Endothelial cell of umbilical vein (primary cell): Measurements from ENCODE around the gene DPH2. TPM values are rescaled to one million over a fixed set of nuclear protein-coding genes. Genes with fewer than 3 reads are reported as not detected.

ENCODE experiments used
- BruUV-seq: library from RNA; stranded (reverse); fragments of 400-500 nt; replicated peaks from 2 replicates; lab custom pipeline; 2021; lab: Mats Ljungman, UMichigan
- CTCF ChIA-PET: fragments of 300-600, 350-600 bp; sonication (Branson Sonifier 250); formaldehyde crosslinking; loops from one replicate; lab custom pipeline; 2021; ENCODE audit warnings: antibody characterized with exemption, inconsistent platforms; lab: Charles Lee
- POLR2A ChIA-PET: fragments of 300-600, 350-600 bp; sonication (Branson Sonifier 250); formaldehyde crosslinking; loops from one replicate; lab custom pipeline; 2021; ENCODE audit warnings: antibody characterized with exemption, inconsistent platforms; lab: Charles Lee
- DNase-seq: peaks from one replicate; pipeline ENCODE4 v3.0.0-alpha.2; 2011; ENCODE audit warnings: low read depth, low spot score
- FAIRE-seq: peaks from 2 replicates; lab custom pipeline; 2011; peaks lifted over from hg19 to GRCh38; lab: Jason Lieb, UNC
- H2AFZ ChIP-seq: 2 replicates; pipeline ENCODE4 v1.6.0; 2012; ENCODE audit warnings: low read depth, low read length, control low read depth, inconsistent platforms
- H3K27ac ChIP-seq: 2 replicates; pipeline ENCODE4 v1.5.1; 2011; ENCODE audit warnings: low read depth, mild to moderate bottlenecking, control low read depth, low read length, moderate library complexity; ENCODE audit not compliant: insufficient read depth
- H3K27me3 ChIP-seq, 2 experiments: 2 replicates each; pipeline versions ENCODE4 v1.6.0 to v1.6.1; 2011; ENCODE audit warnings: low read length in 2 of 2, mixed read lengths in 1 of 2; ENCODE audit not compliant: control insufficient read depth in 2 of 2, insufficient read depth in 2 of 2
- H3K36me3 ChIP-seq, 2 experiments: 2 replicates in 1 of 2; 3 replicates in 1 of 2; pipeline ENCODE4 v1.5.1; 2011; ENCODE audit warnings: low read length in 2 of 2, mild to moderate bottlenecking in 1 of 2, moderate library complexity in 1 of 2; ENCODE audit not compliant: control insufficient read depth in 2 of 2, insufficient read depth in 2 of 2; ENCODE audit errors: extremely low read depth in 1 of 2
- H3K4me1 ChIP-seq: 3 replicates; pipeline ENCODE4 v1.5.1; 2011; ENCODE audit warnings: mild to moderate bottlenecking, low read length; ENCODE audit not compliant: control insufficient read depth, insufficient read depth; ENCODE audit errors: extremely low read depth
- H3K4me2 ChIP-seq: 2 replicates; pipeline ENCODE4 v1.6.1; 2011; ENCODE audit warnings: low read length, control low read depth, mixed read lengths; ENCODE audit not compliant: insufficient read depth
- H3K4me3 ChIP-seq, 3 experiments: fragments of 200-600 bp in 1 of 3; sonication (generic), shearing (Covaris generic) in 1 of 3; replicated peaks in 1 of 3; 2 replicates each; pipeline ENCODE4 v1.5.1; 2011 to 2016; ENCODE audit warnings: control low read depth in 3 of 3, low read length in 3 of 3, mild to moderate bottlenecking in 2 of 3, inconsistent platforms in 1 of 3, low read depth in 1 of 3, moderate library complexity in 1 of 3; ENCODE audit not compliant: insufficient read depth in 1 of 3
- H3K79me2 ChIP-seq: 2 replicates; pipeline ENCODE4 v1.6.0; 2012; ENCODE audit warnings: low read length, inconsistent platforms; ENCODE audit not compliant: control insufficient read depth, insufficient read depth
- H3K9ac ChIP-seq: replicated peaks from 2 replicates; pipeline ENCODE3; 2011; ENCODE audit warnings: low read length, control low read depth; ENCODE audit not compliant: insufficient read depth; ENCODE audit errors: extremely low read depth
- H3K9me1 ChIP-seq: replicated peaks from 3 replicates; pipeline ENCODE4 v1.6.0; 2011; ENCODE audit warnings: mild to moderate bottlenecking, low read length; ENCODE audit not compliant: control insufficient read depth, insufficient read depth; ENCODE audit errors: extremely low read depth
- H3K9me3 ChIP-seq: replicated peaks from 2 replicates; pipeline ENCODE4 v1.5.1; 2012; ENCODE audit warnings: low read length, inconsistent platforms; ENCODE audit not compliant: control insufficient read depth, insufficient read depth
- H4K20me1 ChIP-seq: replicated peaks from 2 replicates; pipeline ENCODE3; 2011; ENCODE audit warnings: mild to moderate bottlenecking, low read length; ENCODE audit not compliant: control insufficient read depth, insufficient read depth; ENCODE audit errors: extremely low read depth
- CTCF ChIP-seq, 2 donors: IDR thresholded peaks; 1 replicate in 1 of 2; 2 replicates in 1 of 2; pipeline ENCODE4 v1.5.1; 2011; ENCODE audit warnings: low read length in 2 of 2, mild to moderate bottlenecking in 2 of 2, moderate library complexity in 2 of 2, control low read depth in 1 of 2, inconsistent platforms in 1 of 2, low read depth in 1 of 2; ENCODE audit not compliant: insufficient read depth in 1 of 2; ENCODE audit errors: extremely low read depth in 1 of 2
- EZH2 ChIP-seq: IDR thresholded peaks from 2 replicates; pipeline ENCODE4 v1.6.1; 2012; ENCODE audit warnings: borderline replicate concordance, low read depth, mild to moderate bottlenecking, moderate library complexity, low read length, inconsistent platforms; ENCODE audit not compliant: severe bottlenecking
- FOS ChIP-seq: IDR thresholded peaks from 2 replicates; pipeline ENCODE4 v1.6.1; 2011; ENCODE audit warnings: mild to moderate bottlenecking, low read length, moderate library complexity, borderline replicate concordance; ENCODE audit not compliant: insufficient read depth
- GATA2 ChIP-seq: IDR thresholded peaks from 2 replicates; pipeline ENCODE4 v1.7.0; 2011; ENCODE audit warnings: low read depth, mild to moderate bottlenecking, moderate library complexity, mixed read lengths, low read length; ENCODE audit not compliant: insufficient read length, insufficient read depth
- JUN ChIP-seq: IDR thresholded peaks from 2 replicates; pipeline ENCODE4 v1.6.1; 2011; ENCODE audit warnings: borderline replicate concordance, low read depth; ENCODE audit not compliant: insufficient read length, insufficient read depth
- MAX ChIP-seq: IDR thresholded peaks from 2 replicates; pipeline ENCODE4 v1.6.1; 2011; ENCODE audit not compliant: insufficient read depth, insufficient read length
- MYC ChIP-seq: IDR thresholded peaks from one replicate; pipeline ENCODE4 v1.6.1; 2011; ENCODE audit warnings: mild to moderate bottlenecking, low read depth, low read length
- POLR2A ChIP-seq: IDR thresholded peaks from 2 replicates; pipeline ENCODE4 v1.6.1; 2012; ENCODE audit warnings: low read depth, mild to moderate bottlenecking, control low read depth, low read length
- POLR2AphosphoS5 ChIP-seq: IDR thresholded peaks from 2 replicates; pipeline ENCODE4 v1.6.1; 2012; ENCODE audit warnings: low read depth, mild to moderate bottlenecking, control low read depth, low read length, moderate library complexity; ENCODE audit not compliant: insufficient read depth
- dilution Hi-C: fragments of 300-500 bp; cut with MboI; formaldehyde crosslinking; loops from one replicate; pipeline ENCODE4 v1.15.0; 2019; ENCODE audit warnings: low sequenced_read_pairs; ENCODE audit not compliant: extremely low pct_ligation_motif_present
- intact Hi-C: fragments of 100-400 bp; cut with micrococcal nuclease; formaldehyde crosslinking; loops from one replicate; pipeline ENCODE4 v1.10.0; 2022
- polyA plus RNA-seq, 4 experiments: library from polyadenylated mRNA; depleted of rRNA in 3 of 4; stranded (reverse) in 3 of 4; unstranded in 1 of 4; fragments of >200 nt; gene quantifications; 2 replicates each; pipeline versions ENCODE4 v1.2.1 to v1.2.3, GENCODE V29; 2011 to 2012; ENCODE audit warnings: missing spikeins in 1 of 4
- total RNA-seq: library from RNA; stranded (reverse); gene quantifications from 2 replicates; pipeline ENCODE4 v1.2.3, GENCODE V29; 2021

DPH2 gene
- total and polyA plus RNA-seq, 2 donors (not counting 3 experiments of a cell fraction or from before 2014, with no cell fraction given), result 28.1 to 59.1 TPM

- intact Hi-C loops, result loop anchor here (1.0 to 5.0 kb wide), 7 partner anchors 23 to 417 kb away; partner anchors contain the start of gene ATP6V0B
- peak within 1 kb of the TSS; percentile 95 for H3K4me2 ChIP-seq
- CTCF ChIA-PET, result interaction anchor here (0.8 to 7.2 kb wide), 9 partner anchors 10 to 182 kb away, joined by 3 to 93 read pairs (median 4); partner anchors contain the start of genes ARTN and DPH2
These were observed 23.4 kb upstream of the DPH2 start, which contains the start of gene IPO13 for GRCh38 chr1:43946236-43947060. TSS of gene IPO13 (plus strand) at chr1:43946950. CDS start at chr1:43947601, 651 bp downstream.

More at GRCh38 chr1:43946236-43947060, 23.4 kb upstream of the DPH2 start, which contains the start of gene IPO13:
- peaks cover 20% of the 10 kb centered on the region for H3K4me1 ChIP-seq
- dilution Hi-C loops, result loop anchor here (25.0 kb wide), 1 partner anchor 184 kb away; no protein-coding TSS in a partner anchor
- POLR2A ChIA-PET, result interaction anchor here (1.2 kb wide), 1 partner anchor 12 kb away, joined by 4 read pairs; no protein-coding TSS in a partner anchor
- no peaks in the 10 kb centered on the region for H3K9me1 ChIP-seq
- H3K27ac ChIP-seq, result peak within 1 kb of the TSS; percentile 94
- peak within 1 kb of the TSS; percentile 97 for H3K9ac ChIP-seq
- peaks cover 0 to 4% of the 10 kb centered on the region in 2 experiments for H3K36me3 ChIP-seq
- no TSS peak for BruUV-seq
- peak; percentile 96 for DNase-seq
- no peaks in the 10 kb centered on the region for H3K27me3 ChIP-seq
- H4K20me1 ChIP-seq, result no peaks in the 10 kb centered on the region
- peak; percentile 94 for FAIRE-seq
- H3K9me3 ChIP-seq, result no peaks in the 10 kb centered on the region
- peaks cover 5% of the 10 kb centered on the region for H3K79me2 ChIP-seq
- peak within 1 kb of the TSS; percentile 99 for H2AFZ ChIP-seq
- TF ChIP-seq GATA2 (no peak), POLR2AphosphoS5 (peak; percentile 84), MAX (peak; percentile 96), FOS (no peak), JUN (no peak), CTCF (IDR thresholded peaks at IDR 0.05; ENCODE audit: extremely low read depth in 1 of 2, insufficient read depth in 1 of 2, low read depth in 1 of 2, low read length in 2 of 2) (peak; percentile 65 to 70), POLR2A (peak; percentile 86), MYC (peak; percentile 62), EZH2 (no peak)
- H3K4me3 ChIP-seq, result peak within 1 kb of the TSS; percentile 64 to 76 (median 67)
